ENCODE measurements around the gene EHD2. TPM values are rescaled to one million over a fixed set of nuclear protein-coding genes. Genes with fewer than 3 reads are reported as not detected.
"Not testable (repeated sequence)": the region's sequence is repeated elsewhere in the genome, so short reads cannot be mapped to it uniquely, and the experiment has no call there.

EHD2 gene
- total RNA-seq, 4 donors from 2014 or later, result 149 to 383 (median 159) TPM

- TF ChIP-seq POLR2A (IDR thresholded peaks at IDR 0.05) (no peak), POLR2AphosphoS5 (IDR thresholded peaks at IDR 0.05) (no peak), EP300 (IDR thresholded peaks at IDR 0.05) (no peak)
- TF ChIP-seq, protein P1, sequence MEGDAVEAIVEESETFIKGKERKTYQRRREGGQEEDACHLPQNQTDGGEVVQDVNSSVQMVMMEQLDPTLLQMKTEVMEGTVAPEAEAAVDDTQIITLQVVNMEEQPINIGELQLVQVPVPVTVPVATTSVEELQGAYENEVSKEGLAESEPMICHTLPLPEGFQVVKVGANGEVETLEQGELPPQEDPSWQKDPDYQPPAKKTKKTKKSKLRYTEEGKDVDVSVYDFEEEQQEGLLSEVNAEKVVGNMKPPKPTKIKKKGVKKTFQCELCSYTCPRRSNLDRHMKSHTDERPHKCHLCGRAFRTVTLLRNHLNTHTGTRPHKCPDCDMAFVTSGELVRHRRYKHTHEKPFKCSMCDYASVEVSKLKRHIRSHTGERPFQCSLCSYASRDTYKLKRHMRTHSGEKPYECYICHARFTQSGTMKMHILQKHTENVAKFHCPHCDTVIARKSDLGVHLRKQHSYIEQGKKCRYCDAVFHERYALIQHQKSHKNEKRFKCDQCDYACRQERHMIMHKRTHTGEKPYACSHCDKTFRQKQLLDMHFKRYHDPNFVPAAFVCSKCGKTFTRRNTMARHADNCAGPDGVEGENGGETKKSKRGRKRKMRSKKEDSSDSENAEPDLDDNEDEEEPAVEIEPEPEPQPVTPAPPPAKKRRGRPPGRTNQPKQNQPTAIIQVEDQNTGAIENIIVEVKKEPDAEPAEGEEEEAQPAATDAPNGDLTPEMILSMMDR (IDR thresholded peaks at IDR 0.05), result no peak
- 54 to 60% methylated on average over 8 to 12 of the region's 14 CpGs for WGBS, 2 donors (ENCODE audit: low coverage in 1 of 2)
- H3K9me3 ChIP-seq, result no peaks in the 10 kb centered on the region
- H3K27me3 ChIP-seq, result no peaks in the 10 kb centered on the region
- ATAC-seq, result no peak
- peaks cover 0 to 36% of the 10 kb centered on the region in 2 donors for H3K36me3 ChIP-seq
- peaks cover 6 to 100% (median 72%) of the 10 kb centered on the region in 3 donors for H3K4me1 ChIP-seq
- H3K27ac ChIP-seq, result peak overlapping the region in 3 of 4 donors; percentile 92 to 99 (median 97)
- peak overlapping the region in 1 of 2 donors; percentile 47 for H3K4me3 ChIP-seq
These were observed 7.6 kb downstream of the EHD2 start for GRCh38 chr19:47720669-47721422.

GRCh38 chr19:47723581-47723940, 10.3 kb downstream of the EHD2 start:
- TF ChIP-seq POLR2A (IDR thresholded peaks at IDR 0.05) (no peak), POLR2AphosphoS5 (IDR thresholded peaks at IDR 0.05) (peak; percentile 66)
- Histone ChIP-seq H3K27ac (peak overlapping the region; percentile 36 to 97 (median 90)), H3K9me3 (no peaks in the 10 kb centered on the region), H3K4me1 (peaks cover 0 to 100% (median 56%) of the 10 kb centered on the region in 3 donors), H3K27me3 (no peaks in the 10 kb centered on the region), H3K36me3 (peaks cover 0 to 42% of the 10 kb centered on the region in 2 donors), H3K4me3 (peak overlapping the region; percentile 6 to 41)
- peak; percentile 35 for ATAC-seq
- 5 to 15% methylated on average over 2 to 7 of the region's 7 CpGs for WGBS, 2 donors (ENCODE audit: low coverage in 1 of 2)

DNA sequence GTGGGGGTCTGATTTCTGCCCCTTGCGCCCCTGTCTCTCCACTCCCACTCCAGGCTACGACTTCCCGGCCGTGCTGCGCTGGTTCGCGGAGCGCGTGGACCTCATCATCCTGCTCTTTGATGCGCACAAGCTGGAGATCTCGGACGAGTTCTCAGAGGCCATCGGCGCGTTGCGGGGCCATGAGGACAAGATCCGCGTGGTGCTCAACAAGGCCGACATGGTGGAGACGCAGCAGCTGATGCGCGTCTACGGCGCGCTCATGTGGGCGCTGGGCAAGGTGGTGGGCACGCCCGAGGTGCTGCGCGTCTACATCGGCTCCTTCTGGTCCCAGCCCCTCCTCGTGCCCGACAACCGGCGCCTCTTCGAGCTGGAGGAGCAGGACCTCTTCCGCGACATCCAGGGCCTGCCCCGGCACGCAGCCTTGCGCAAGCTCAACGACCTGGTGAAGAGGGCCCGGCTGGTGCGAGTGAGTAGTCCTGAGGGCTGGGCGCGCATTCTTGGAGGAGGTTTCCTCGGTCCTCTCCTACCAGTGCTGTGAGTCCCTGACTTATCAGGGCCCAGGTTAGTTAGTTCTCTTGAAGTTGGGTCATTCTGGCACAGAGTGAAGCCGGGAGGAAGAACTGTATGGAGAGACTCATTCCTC, 12.7 kb downstream of the EHD2 start:
- Histone ChIP-seq H3K9me3 (no peaks in the 10 kb centered on the region), H3K4me3 (no peak overlapping the region), H3K36me3 (peaks cover 0 to 51% of the 10 kb centered on the region in 2 donors), H3K27ac (peak overlapping the region in 3 of 4 donors; percentile 51 to 92 (median 82)), H3K4me1 (peaks cover 0 to 100% (median 57%) of the 10 kb centered on the region in 3 donors), H3K27me3 (no peaks in the 10 kb centered on the region)
- WGBS, 2 donors (ENCODE audit: low coverage in 1 of 2), result 55 to 80% methylated on average over 1 to 3 of the region's 48 CpGs
- ATAC-seq, result no peak
- TF ChIP-seq POLR2A (IDR thresholded peaks at IDR 0.05) (no peak), POLR2AphosphoS5 (IDR thresholded peaks at IDR 0.05) (no peak), EP300 (IDR thresholded peaks at IDR 0.05) (no peak)
- TF ChIP-seq, protein P1 (IDR thresholded peaks at IDR 0.05), result no peak

- H3K27me3 ChIP-seq, result no peaks in the 10 kb centered on the region
- 56 to 70% methylated on average over 4 of the region's 4 CpGs for WGBS, 2 donors (ENCODE audit: low coverage in 1 of 2)
- no peak overlapping the region for H3K4me3 ChIP-seq
- H3K9me3 ChIP-seq, result no peaks in the 10 kb centered on the region
- TF ChIP-seq POLR2AphosphoS5 (IDR thresholded peaks at IDR 0.05), result no peak
- TF ChIP-seq POLR2A (IDR thresholded peaks at IDR 0.05), result no peak
- no peak for TF ChIP-seq EP300 (IDR thresholded peaks at IDR 0.05)
- TF ChIP-seq, protein P1 (IDR thresholded peaks at IDR 0.05), result no peak
- H3K36me3 ChIP-seq, result peaks cover 0 to 56% of the 10 kb centered on the region in 2 donors
- peak overlapping the region in 3 of 4 donors; percentile 67 to 92 (median 82) for H3K27ac ChIP-seq
- H3K4me1 ChIP-seq, result peaks cover 0 to 95% (median 54%) of the 10 kb centered on the region in 3 donors
- ATAC-seq, result no peak
These were observed 13.2 kb downstream of the EHD2 start for GRCh38 chr19:47726467-47726866.

- Histone ChIP-seq H3K27ac (peak overlapping the region; percentile 32 to 92 (median 84)), H3K36me3 (peaks cover 0 to 70% of the 10 kb centered on the region in 2 donors), H3K4me1 (peaks cover 0 to 91% (median 43%) of the 10 kb centered on the region in 3 donors)
- 97% methylated on average over 3 of the region's 4 CpGs; no CpG with 5 or more reads in 1 of the 2 donors for WGBS, 2 donors (ENCODE audit: low coverage in 1 of 2)
- not testable (repeated sequence) for ATAC-seq, H3K4me3 ChIP-seq, H3K27me3 ChIP-seq, H3K9me3 ChIP-seq
These were observed 15.1 kb downstream of the EHD2 start for GRCh38 chr19:47728295-47728694.

Data from gastroesophageal sphincter (tissue), 4 donors.